ENCODE measurements around the gene ITPR1.

GRCh38 chr3:4877173-4877787 is 384.1 kb downstream of the ITPR1 start:
- no peak for TF ChIP-seq CTCF (IDR thresholded peaks at IDR 0.05; ENCODE audit: insufficient read depth, low read depth, low read length)
- no peak for TF ChIP-seq EZH2 (IDR thresholded peaks at IDR 0.05; ENCODE audit: insufficient read depth, low read length)
